PC-3 (cell line): Measurements from ENCODE around the gene RUNDC1.

ENCODE experiments used
- CTCF ChIP-seq: fragments of 300-600 bp; sonication (generic); conservative IDR thresholded peaks from 2 replicates; pipeline ENCODE4 v1.5.1; 2017; ENCODE audit warnings: antibody characterized with exemption, low read depth, mild to moderate bottlenecking, low read length
- EZH2 ChIP-seq: fragments of 300-600 bp; sonication (generic); IDR thresholded peaks from one replicate; pipeline ENCODE4 v1.6.1; 2017; ENCODE audit warnings: antibody characterized with exemption, mild to moderate bottlenecking, low read length; ENCODE audit not compliant: unreplicated experiment

DNA sequence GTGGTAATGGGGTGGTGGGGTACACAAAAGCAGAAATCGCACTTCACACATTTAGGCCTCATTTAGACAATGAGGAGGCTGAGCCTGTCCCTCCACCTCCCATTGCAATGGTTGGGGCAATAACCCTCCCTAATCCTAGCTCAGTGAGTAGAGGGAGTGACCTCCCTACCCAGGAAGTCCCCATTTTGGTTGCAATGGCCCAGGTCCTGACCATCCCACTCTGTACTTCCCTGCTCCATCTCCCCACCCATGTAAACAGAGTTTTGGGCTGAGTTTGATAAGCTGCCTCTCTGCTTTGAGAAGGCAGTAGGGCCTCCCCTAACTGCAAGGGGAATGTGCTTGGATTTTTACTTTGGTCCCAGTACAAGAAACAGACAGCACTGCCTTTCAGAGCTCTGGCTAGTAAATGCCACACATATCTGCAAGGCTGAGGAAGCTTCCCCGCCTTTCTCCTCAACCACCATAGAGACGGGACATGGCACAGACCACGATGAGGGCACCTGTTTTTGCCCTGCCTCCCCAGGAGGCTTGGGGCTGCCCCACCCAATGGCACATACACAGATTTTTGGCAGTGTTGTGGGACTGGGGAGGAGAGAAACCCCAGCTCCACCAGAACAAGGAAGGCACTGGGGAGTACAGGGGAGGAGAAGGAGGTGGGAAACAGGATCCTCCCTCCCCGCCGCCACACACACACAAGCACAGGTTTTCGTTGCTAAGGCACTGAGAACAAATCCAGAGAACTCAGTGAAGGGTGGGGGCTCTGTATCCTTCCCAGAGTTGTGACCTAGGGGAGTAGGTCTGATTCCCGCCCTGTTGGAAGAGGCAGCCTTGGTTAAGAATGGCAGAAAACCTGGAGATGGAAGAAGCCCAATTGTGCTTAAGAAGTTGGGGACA, 34.5 kb downstream of the RUNDC1 start:
- TF ChIP-seq EZH2 = no peak
- no peak for TF ChIP-seq CTCF
